Activated CD8-positive, alpha-beta T cell treated with anti-CD3 and anti-CD28 coated beads for 36 hours (primary cell): ENCODE measurements around the gene IL2RA. TPM values are rescaled to one million over a fixed set of nuclear protein-coding genes. Genes with fewer than 3 reads are reported as not detected.

Source experiments
- ATAC-seq: fragments of 200-7000 bp; cut with Tn5 transposase; one replicate; pipeline ENCODE4 v1.10.0; 2021; ENCODE audit warnings: mild to moderate bottlenecking, moderate library complexity
- CTCF ChIA-PET: fragments of 350-600 bp; sonication (Branson Sonifier 250); formaldehyde crosslinking; loops from one replicate; lab custom pipeline; 2021; ENCODE audit warnings: antibody characterized with exemption; lab: Charles Lee
- POLR2A ChIA-PET: fragments of 350-600 bp; sonication (Branson Sonifier 250); formaldehyde crosslinking; loops from one replicate; lab custom pipeline; 2021; ENCODE audit warnings: antibody characterized with exemption; lab: Charles Lee
- DNase-seq: peaks from one replicate; pipeline ENCODE4 v3.0.0-alpha.2; 2020
- H3K27ac Mint-ChIP-seq: one replicate; pipeline ENCODE4 v1.8.0; 2021; ENCODE audit warnings: mild to moderate bottlenecking, mixed read lengths
- H3K27me3 Mint-ChIP-seq: one replicate; pipeline ENCODE4 v1.8.0; 2021; ENCODE audit warnings: mixed read lengths
- H3K36me3 Mint-ChIP-seq: one replicate; pipeline ENCODE4 v1.8.0; 2021; ENCODE audit warnings: low read depth, mixed read lengths
- H3K4me1 Mint-ChIP-seq: one replicate; pipeline ENCODE4 v1.8.0; 2021; ENCODE audit warnings: low read depth, mixed read lengths
- H3K4me3 Mint-ChIP-seq: one replicate; pipeline ENCODE4 v1.8.0; 2021; ENCODE audit warnings: mild to moderate bottlenecking, moderate library complexity, mixed read lengths
- H3K9me3 Mint-ChIP-seq: one replicate; pipeline ENCODE4 v1.8.0; 2021; ENCODE audit warnings: mixed read lengths
- CTCF ChIP-seq: fragments of 200-600 bp; IDR thresholded peaks from one replicate; pipeline ENCODE4 v1.8.0; 2022; ENCODE audit warnings: antibody characterized with exemption, mild to moderate bottlenecking
- intact Hi-C: fragments of 100-400 bp; cut with micrococcal nuclease; formaldehyde crosslinking; loops from one replicate; pipeline ENCODE4 v1.10.0; 2022
- total RNA-seq, 2 experiments: library from RNA; stranded (reverse); gene quantifications; one replicate each; pipeline ENCODE4 v1.2.3, GENCODE V29; 2021

IL2RA gene
- total RNA-seq, 2 experiments from 2014 or later: 868 to 874 TPM

GRCh38 chr10:5971886-5972285, 90.3 kb downstream of the IL2RA start:
- peaks cover 52% of the 10 kb centered on the region for H3K4me1 Mint-ChIP-seq

DNA sequence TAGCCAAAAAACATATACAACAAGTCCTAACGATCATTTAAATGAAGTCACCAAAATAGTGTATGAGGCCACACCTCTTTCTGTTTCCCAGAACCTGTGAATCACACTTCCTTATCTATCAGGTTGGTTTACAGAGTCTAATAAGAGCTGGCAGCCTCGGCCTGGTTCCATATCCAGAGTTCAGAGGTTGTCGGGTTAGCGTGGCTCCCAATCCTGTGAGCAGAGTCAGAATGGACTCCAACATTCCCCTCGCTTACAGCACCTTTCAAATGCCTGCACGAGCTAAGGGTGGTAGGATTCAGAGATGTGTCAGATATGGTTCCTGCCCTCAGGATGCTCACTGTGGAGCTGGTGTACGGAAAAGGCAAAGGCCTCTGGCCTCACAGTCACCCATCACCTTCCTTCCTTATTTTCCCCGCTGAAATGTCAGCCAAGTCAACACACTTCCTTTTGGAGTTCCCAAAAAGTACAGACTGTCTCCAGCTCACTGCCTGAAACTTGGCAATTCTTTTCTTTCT, 90.8 kb downstream of the IL2RA start:
- POLR2A ChIA-PET: interaction anchor here (0.8 kb wide), 1 partner anchor 32 kb away, joined by 3 read pairs; no protein-coding TSS in a partner anchor
- H3K4me3 Mint-ChIP-seq: no peak overlapping the region
- peak; percentile 19 for ATAC-seq
- H3K27me3 Mint-ChIP-seq: no peaks in the 10 kb centered on the region
- DNase-seq: peak; percentile 45
- no peak for TF ChIP-seq CTCF
- intact Hi-C loops: loop anchor here (10.0 kb wide), 1 partner anchor 157 kb away; the partner anchor contains the start of gene GDI2
- peaks cover 23% of the 10 kb centered on the region for H3K36me3 Mint-ChIP-seq
- H3K27ac Mint-ChIP-seq: peak overlapping the region; percentile 77
- H3K9me3 Mint-ChIP-seq: no peaks in the 10 kb centered on the region
- H3K4me1 Mint-ChIP-seq: peaks cover 52% of the 10 kb centered on the region
- CTCF ChIA-PET: interaction anchor here (2.0 kb wide), 1 partner anchor 42 kb away, joined by 6 read pairs; no protein-coding TSS in a partner anchor

More at GRCh38 chr10:5971886-5972285, 90.3 kb downstream of the IL2RA start:
- no peak for TF ChIP-seq CTCF
- ChIA-PET POLR2A (interaction anchor here (0.8 kb wide), 1 partner anchor 33 kb away, joined by 3 read pairs; no protein-coding TSS in a partner anchor), CTCF (interaction anchor here (2.0 kb wide), 1 partner anchor 42 kb away, joined by 6 read pairs; no protein-coding TSS in a partner anchor)
- Mint-ChIP-seq H3K27ac (peak overlapping the region; percentile 77), H3K36me3 (peaks cover 21% of the 10 kb centered on the region), H3K27me3 (no peaks in the 10 kb centered on the region), H3K4me3 (no peak overlapping the region), H3K9me3 (no peaks in the 10 kb centered on the region)
- ATAC-seq (no peak), DNase-seq (no peak)
- intact Hi-C loops: loop anchor here (10.0 kb wide), 1 partner anchor 157 kb away; the partner anchor contains the start of gene GDI2

DNA sequence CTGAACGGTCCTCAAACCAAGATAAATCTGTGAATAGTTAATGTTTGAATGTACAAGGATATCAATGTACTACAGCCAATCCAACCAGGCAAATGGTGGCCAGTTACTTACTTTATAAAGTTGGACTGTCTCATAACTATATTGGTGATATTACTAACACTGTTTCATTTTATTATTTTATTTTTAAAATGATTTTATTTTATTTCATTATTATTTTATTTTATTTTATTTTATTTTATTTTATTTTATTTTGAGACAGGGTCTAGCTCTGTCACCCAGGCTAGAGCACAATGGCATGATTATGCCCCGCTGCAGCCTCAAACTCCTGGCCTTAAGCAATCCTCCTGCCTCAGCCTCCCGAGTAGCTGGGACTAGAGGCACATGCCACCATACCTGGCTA, 91.6 kb downstream of the IL2RA start:
- no peak overlapping the region for H3K4me3 Mint-ChIP-seq
- intact Hi-C loops: loop anchor here (10.0 kb wide), 1 partner anchor 156 kb away; the partner anchor contains the start of gene GDI2
- POLR2A ChIA-PET: no interaction called here
- H3K4me1 Mint-ChIP-seq: peaks cover 47% of the 10 kb centered on the region
- H3K9me3 Mint-ChIP-seq: no peaks in the 10 kb centered on the region
- peaks cover 24% of the 10 kb centered on the region for H3K36me3 Mint-ChIP-seq
- ATAC-seq (no peak), DNase-seq (no peak)
- CTCF ChIA-PET: interaction anchor here (2.0 kb wide), 1 partner anchor 43 kb away, joined by 6 read pairs; no protein-coding TSS in a partner anchor
- TF ChIP-seq CTCF: no peak
- no peak overlapping the region for H3K27ac Mint-ChIP-seq
- no peaks in the 10 kb centered on the region for H3K27me3 Mint-ChIP-seq

- Mint-ChIP-seq H3K9me3 (no peaks in the 10 kb centered on the region), H3K36me3 (peaks cover 24% of the 10 kb centered on the region), H3K27me3 (no peaks in the 10 kb centered on the region), H3K4me3 (no peak overlapping the region), H3K4me1 (peaks cover 42% of the 10 kb centered on the region), H3K27ac (no peak overlapping the region)
- no peak for TF ChIP-seq CTCF
- POLR2A ChIA-PET: no interaction called here
- CTCF ChIA-PET: no interaction called here
- intact Hi-C loops: loop anchor here (10.0 kb wide), 1 partner anchor 155 kb away; the partner anchor contains the start of gene GDI2
- ATAC-seq (no peak), DNase-seq (no peak)
Measured at GRCh38 chr10:5970066-5970465, 92.1 kb downstream of the IL2RA start.
